SK-N-MC (cell line): Measurements from ENCODE around the gene KCNH1.
"Not testable (repeated sequence)": the region's sequence is repeated elsewhere in the genome, so short reads cannot be mapped to it uniquely, and the experiment has no call there.

ENCODE experiments used
- DNase-seq: peaks from one replicate; pipeline ENCODE4 v3.0.0-alpha.2; 2011; ENCODE audit warnings: low read depth, low spot score
- H3K27ac ChIP-seq: fragments of 200-600 bp; sonication (generic); 2 replicates; pipeline ENCODE4 v1.5.1; 2016; ENCODE audit warnings: mixed run types
- H3K36me3 ChIP-seq: fragments of 200-600 bp; sonication (generic); 2 replicates; pipeline ENCODE4 v1.6.1; 2017; ENCODE audit warnings: antibody characterized with exemption, low read length, mixed read lengths; ENCODE audit not compliant: insufficient read depth
- H3K4me3 ChIP-seq: fragments of 200-600 bp; sonication (generic); 2 replicates; pipeline ENCODE4 v1.5.1; 2016
- H3K9ac ChIP-seq: fragments of 200-600 bp; sonication (generic); 2 replicates; pipeline ENCODE4 v1.8.0; 2017; ENCODE audit warnings: mixed run types, mixed read lengths; ENCODE audit not compliant: insufficient read length
- H3K9me3 ChIP-seq: fragments of 200-600 bp; sonication (generic); 2 replicates; pipeline ENCODE4 v1.6.1; 2017; ENCODE audit warnings: low read depth, mild to moderate bottlenecking, antibody characterized with exemption, low read length, moderate library complexity, mixed read lengths
- EZH2 ChIP-seq: fragments of 200-600 bp; sonication (generic); IDR thresholded peaks from one replicate; pipeline ENCODE4 v1.6.1; 2017; ENCODE audit warnings: antibody characterized with exemption
- FOXP2 ChIP-seq: optimal IDR thresholded peaks from 2 replicates; pipeline ENCODE3; 2011; ENCODE audit warnings: mild to moderate bottlenecking, moderate library complexity; ENCODE audit not compliant: insufficient read depth; ENCODE audit errors: extremely low read length, control extremely low read depth
- POLR2AphosphoS5 ChIP-seq: IDR thresholded peaks from 2 replicates; pipeline ENCODE4 v1.6.1; 2012; ENCODE audit warnings: mild to moderate bottlenecking, low read depth, low read length, borderline replicate concordance

KCNH1 gene

DNA sequence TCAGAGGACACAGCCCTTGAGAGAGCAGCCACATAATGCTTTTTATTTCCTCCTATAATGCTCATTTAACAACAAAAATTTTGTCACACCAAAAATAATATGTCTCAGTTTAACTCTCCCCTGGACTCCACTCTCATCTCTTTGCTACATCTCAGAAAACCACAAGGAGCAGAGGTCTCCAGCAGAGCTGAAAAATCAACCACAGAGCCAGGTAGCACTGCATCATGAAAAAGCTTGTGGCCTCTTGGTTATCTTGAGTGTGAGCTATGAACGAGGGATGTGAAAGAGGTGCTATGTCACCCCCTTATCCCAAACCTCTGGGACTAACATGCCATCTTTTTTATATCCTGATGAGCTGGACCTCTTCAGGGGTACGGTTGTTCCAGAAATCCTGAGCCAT is 44.4 kb downstream of the KCNH1 start:
- no peak for DNase-seq
- no peak overlapping the region for H3K9ac ChIP-seq
- H3K36me3 ChIP-seq = no peaks in the 10 kb centered on the region
- H3K4me3 ChIP-seq = no peak overlapping the region
- TF ChIP-seq EZH2 = no peak
- no peak for TF ChIP-seq FOXP2
- no peak for TF ChIP-seq POLR2AphosphoS5
- H3K9me3 ChIP-seq = no peaks in the 10 kb centered on the region
- H3K27ac ChIP-seq = no peak overlapping the region

DNA sequence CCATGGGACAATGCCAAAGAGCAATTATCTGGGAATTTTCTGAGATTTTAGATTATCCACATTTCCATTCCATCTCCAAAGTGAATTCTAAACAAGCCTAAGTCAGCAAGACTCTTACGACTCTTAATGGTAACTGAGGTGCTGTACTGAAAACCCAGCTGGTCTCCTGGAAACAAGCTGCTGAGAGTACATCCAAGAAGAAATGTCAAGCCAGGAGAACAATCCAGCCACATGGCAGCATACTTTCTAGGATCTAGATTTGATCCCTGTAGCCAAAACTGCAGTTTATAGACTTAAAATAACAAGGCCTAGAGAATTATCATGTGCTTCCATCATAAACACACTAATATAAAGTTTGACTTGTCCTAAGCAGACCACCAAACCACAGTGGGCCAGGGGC is 45.8 kb downstream of the KCNH1 start:
- Histone ChIP-seq H3K9me3 (no peaks in the 10 kb centered on the region), H3K36me3 (no peaks in the 10 kb centered on the region), H3K9ac (no peak overlapping the region), H3K4me3 (no peak overlapping the region), H3K27ac (no peak overlapping the region)
- DNase-seq = no peak
- no peak for TF ChIP-seq FOXP2
- no peak for TF ChIP-seq POLR2AphosphoS5
- no peak for TF ChIP-seq EZH2

DNA sequence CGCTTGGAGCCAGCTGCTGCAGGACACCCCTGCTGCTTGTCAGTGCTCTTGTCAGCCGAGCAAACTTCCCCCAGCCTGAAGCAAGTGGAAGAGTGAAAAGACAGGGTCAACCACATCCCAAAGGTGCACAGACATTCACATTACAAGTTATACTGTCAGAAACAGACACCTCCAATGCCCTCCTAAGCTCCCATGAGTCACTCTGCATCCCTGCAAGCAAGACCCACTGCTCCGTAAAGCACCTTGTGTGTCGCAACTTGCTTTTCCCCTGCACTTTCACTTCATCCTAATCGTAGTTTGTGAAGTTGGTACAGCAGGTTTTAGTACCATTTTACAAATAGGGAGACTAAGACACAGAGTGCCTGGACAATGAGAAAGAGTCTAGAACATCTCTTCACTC is 51.1 kb downstream of the KCNH1 start:
- H3K9me3 ChIP-seq = no peaks in the 10 kb centered on the region
- H3K9ac ChIP-seq = no peak overlapping the region
- H3K36me3 ChIP-seq = no peaks in the 10 kb centered on the region
- no peak overlapping the region for H3K4me3 ChIP-seq
- no peak for DNase-seq
- TF ChIP-seq FOXP2 (no peak), EZH2 (no peak), POLR2AphosphoS5 (no peak)
- H3K27ac ChIP-seq = no peak overlapping the region

DNA sequence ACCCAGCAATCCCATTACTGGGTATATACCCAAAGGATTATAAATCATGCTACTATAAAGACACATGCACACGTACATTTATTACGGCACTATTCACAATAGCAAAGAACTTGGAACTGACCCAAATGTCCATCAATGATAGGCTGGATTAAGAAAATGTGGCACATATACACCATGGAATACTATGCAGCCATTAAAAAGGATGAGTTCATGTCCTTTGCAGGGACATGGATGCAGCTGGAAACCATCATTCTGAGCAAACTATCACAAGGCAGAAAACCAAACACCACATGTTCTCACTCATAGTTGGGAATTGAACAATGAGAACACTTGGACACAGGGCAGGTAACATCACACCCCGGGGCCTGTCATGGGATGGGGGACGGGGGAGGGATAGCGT is 52.5 kb downstream of the KCNH1 start:
- H3K4me3 ChIP-seq, DNase-seq, H3K36me3 ChIP-seq, H3K9ac ChIP-seq, H3K27ac ChIP-seq, H3K9me3 ChIP-seq: not testable (repeated sequence)

DNA sequence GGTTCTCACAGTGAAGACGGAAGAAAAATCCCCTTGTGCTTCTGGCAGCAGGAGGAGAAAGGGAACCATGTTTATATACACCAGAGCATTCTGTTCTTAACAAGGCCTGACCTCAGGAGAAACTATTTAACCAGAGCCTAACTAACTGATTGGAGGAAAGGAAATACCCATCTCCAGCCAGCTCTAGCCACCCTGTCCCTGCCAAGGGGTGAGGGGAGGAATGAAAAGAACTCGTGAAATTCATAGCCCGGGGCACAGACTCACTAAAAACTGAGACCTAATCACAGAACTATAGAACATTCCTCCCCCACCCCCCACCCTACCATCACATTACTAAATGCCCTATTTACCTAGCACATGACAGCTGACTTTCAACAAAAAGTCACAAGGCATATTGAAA is 65.0 kb downstream of the KCNH1 start:
- Histone ChIP-seq H3K4me3 (no peak overlapping the region), H3K9ac (no peak overlapping the region), H3K36me3 (no peaks in the 10 kb centered on the region), H3K27ac (no peak overlapping the region), H3K9me3 (no peaks in the 10 kb centered on the region)
- DNase-seq = no peak
- TF ChIP-seq FOXP2 (no peak), EZH2 (no peak), POLR2AphosphoS5 (no peak)

DNA sequence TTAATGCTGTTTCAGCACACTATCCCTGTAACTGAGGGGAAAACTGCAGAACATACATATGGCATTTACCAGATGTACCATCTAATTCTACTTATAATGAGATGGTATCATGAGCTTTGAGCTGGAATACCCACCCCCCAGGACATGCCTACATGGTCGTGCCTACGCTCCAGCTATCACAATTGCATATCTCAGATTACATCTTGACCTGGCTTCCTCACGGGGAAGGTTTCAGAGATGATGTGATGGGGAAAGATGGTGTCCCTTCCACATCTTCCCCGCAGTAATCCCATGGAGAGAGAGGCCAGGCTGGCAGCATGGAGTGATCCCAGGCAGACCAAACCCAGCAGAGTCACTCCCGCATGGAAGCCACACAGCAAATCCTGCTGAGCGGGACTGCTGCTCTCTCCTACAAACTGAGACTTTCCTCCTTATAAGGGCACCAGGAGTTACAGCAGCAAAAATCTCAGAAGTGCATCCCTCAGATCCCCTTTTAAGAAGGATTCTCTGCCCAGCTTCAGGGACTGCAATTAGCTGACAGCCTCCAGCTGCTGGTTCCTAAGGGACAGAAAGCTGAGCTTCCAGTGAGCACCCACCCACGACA is 67.1 kb downstream of the KCNH1 start:
- DNase-seq = no peak
- Histone ChIP-seq H3K4me3 (no peak overlapping the region), H3K9me3 (no peaks in the 10 kb centered on the region), H3K9ac (no peak overlapping the region), H3K27ac (no peak overlapping the region), H3K36me3 (no peaks in the 10 kb centered on the region)
- TF ChIP-seq EZH2 (no peak), POLR2AphosphoS5 (no peak), FOXP2 (no peak)

DNA sequence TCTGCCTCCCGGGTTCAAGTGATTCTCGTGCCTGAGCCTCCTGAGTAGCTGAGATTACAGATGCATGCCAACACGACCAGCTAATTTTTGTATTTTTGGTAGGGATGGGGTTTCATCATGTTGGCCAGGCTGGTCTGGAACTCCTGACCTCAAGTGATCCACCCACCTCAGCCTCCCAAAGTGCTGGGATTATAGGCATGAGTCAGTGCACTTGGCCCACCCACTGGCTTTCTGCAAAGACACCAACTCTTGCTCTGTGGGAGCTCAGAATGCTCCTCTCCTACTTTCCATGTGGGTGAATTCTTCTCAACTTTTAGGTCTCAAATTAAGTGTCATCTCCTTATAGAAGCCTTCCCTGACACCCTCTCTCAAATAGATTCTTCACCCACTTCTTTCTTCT is 92.1 kb downstream of the KCNH1 start:
- H3K9ac ChIP-seq, H3K9me3 ChIP-seq, H3K36me3 ChIP-seq, H3K4me3 ChIP-seq, DNase-seq, H3K27ac ChIP-seq: not testable (repeated sequence)

DNA sequence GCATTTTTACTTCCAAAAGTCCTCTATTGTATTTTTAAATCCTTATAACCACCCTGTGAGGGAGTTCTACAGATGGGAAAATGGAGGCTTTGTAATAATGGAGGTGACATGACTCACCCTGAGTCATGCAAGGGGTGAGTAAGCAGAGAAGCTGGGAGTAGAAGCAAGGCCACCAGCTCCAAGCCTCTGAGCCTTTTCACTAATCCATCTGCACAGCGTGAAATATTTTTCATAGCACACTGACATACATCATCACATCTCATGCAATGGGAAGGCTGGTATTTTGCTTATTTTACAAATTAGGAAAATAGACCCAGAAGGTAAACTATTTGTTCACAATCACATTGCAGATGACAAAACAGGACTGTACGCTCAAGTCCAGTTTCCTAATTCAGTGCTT is 96.9 kb downstream of the KCNH1 start:
- Histone ChIP-seq H3K9ac (no peak overlapping the region), H3K9me3 (no peaks in the 10 kb centered on the region), H3K36me3 (no peaks in the 10 kb centered on the region), H3K4me3 (no peak overlapping the region), H3K27ac (no peak overlapping the region)
- TF ChIP-seq POLR2AphosphoS5 (no peak), EZH2 (no peak), FOXP2 (no peak)
- DNase-seq = no peak

DNA sequence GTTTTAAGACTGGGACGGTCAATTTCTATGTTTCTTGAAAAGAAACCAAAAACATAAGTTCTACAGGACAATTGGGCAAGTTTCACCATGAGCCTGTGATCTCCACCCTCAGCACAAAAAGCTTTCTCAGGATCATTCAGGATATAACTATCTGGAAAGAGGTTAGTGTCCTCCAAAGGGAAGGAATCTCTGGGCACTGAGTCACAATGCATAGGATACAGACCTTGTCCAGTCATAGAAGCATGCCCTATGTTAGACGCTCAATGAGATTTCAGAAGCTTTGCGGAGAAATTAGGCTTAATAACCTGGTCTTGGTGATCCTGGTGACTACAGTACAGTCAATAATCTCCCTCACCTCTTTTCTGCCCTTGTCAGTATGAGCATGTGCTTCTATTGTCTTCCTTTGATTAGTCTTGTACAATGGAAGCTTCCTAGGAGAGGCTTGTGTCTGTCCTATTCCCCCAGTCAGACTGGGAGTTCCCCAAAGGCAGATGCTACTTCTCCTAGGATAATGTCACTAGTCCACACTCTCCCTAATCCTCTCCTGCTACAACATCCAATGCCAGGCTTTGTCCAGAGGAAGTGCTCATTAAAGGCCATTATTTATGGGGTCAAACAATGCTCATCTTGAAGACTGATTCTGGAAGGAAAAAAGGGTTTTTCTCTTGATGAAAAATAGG is 97.4 kb downstream of the KCNH1 start:
- TF ChIP-seq EZH2 (no peak), POLR2AphosphoS5 (no peak)
- Histone ChIP-seq H3K4me3 (no peak overlapping the region), H3K36me3 (no peaks in the 10 kb centered on the region), H3K9ac (no peak overlapping the region), H3K27ac (no peak overlapping the region), H3K9me3 (no peaks in the 10 kb centered on the region)
- DNase-seq = no peak

DNA sequence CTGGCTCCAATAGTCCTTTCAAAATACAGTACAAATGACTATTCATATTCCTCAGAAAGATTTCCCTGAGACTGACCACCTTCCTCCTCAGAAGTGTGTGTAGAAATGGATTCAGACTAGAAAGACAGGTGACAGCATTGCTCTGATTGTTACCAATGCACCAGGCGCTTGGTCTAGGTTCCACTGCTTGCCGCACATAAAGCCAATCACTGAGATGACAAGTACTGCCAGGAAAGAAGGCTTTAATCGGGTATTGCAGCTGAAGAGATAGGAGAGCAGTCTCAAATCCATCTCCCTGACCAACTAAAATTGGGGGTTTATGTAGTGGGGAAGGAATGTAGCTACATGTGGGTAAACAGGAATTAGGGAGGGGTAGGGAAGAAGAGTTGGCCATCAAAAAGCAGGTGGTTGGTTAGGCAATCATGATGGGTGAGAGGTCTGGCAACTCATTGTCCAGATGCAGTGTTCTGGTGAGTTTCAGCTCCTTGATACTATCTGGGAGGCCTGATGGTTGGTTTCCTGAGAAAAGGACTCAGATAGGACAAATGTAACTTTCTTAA is 98.0 kb downstream of the KCNH1 start:
- no peak overlapping the region for H3K9ac ChIP-seq
- no peak overlapping the region for H3K27ac ChIP-seq
- no peak for DNase-seq
- TF ChIP-seq FOXP2 (no peak), POLR2AphosphoS5 (no peak), EZH2 (no peak)
- no peaks in the 10 kb centered on the region for H3K9me3 ChIP-seq
- H3K36me3 ChIP-seq = no peaks in the 10 kb centered on the region
- H3K4me3 ChIP-seq = no peak overlapping the region
